ENCODE data around the gene SEC16A.

SEC16A gene

DNA sequence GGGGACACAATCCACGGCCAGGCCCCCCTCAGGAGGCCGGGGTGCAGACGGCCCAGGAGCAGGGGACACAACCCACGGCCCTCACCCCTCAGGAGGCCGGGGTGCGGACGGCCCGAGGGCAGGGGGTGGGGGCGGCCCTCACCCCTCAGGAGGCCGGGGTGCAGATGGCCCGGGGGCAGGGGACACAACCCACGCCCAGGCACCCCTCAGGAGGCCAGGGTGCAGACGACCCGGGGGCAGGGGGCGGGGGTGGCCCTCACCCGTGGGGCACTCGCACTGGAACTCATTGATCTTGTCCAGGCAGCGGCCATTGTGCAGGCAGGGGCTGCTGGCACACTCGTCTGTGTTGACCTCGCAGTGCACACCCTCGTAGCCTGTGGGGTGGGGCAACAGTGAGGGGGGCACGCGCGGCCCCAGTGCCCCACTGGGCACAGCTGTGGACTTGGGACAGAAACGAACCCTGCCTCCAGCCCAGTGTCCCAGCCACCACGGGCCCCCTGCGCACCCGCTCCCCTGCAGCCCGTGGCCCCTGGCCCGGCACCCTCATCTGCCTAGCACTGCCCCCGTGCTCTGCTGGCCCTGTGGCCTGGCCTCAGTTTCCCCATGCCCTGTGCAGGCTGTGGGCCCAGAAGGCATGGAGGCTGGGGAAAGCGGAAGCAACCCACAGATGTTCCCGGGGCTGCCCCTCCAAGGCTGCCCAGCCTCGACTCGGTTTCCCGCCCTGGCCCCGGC, 34.3 kb upstream of the SEC16A start:
- DNase-seq = no peak

DNA sequence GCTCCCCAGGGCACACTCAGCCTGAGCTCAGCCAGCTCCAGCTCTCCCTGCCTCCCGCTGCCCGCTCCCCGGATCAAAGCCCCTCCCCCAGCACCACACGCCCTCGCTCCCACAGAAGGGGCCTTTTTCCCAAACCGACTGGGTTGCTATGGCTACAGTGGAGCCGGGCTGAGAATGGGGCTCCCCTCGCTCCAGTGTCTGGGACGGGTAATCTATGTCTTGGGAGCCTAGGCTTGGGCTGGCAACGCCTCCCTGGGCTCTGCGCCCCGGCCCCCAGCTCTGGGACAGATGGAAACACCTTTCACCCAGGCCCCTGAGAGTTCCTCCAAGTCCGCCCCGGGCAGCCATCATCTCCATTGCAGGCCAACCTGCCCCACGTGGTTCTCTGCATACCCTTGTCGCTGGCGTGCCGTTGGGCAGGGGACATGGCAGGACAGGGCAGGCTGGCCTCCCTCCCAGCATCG, 33.4 kb upstream of the SEC16A start:
- no peak for DNase-seq

DNA sequence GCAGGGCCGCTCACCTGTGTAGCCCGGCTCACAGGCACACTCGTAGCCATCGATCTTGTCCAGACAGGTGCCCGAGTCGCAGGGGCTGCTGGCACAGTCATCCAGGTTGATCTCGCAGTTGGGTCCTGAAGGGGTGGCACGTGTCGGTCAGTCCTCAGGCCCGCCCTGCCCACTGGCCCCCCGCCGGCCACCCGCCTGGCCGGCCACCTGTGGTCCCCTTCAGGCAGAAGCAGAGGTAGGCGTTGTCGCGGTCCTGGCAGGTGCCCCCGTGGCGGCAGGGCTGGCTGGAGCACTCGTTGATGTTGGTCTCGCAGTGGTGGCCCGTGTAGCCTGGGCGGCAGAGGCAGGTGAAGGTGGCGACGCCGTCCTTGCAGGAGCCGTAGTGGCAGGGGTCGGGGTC, 32.4 kb upstream of the SEC16A start:
- DNase-seq = no peak

DNA sequence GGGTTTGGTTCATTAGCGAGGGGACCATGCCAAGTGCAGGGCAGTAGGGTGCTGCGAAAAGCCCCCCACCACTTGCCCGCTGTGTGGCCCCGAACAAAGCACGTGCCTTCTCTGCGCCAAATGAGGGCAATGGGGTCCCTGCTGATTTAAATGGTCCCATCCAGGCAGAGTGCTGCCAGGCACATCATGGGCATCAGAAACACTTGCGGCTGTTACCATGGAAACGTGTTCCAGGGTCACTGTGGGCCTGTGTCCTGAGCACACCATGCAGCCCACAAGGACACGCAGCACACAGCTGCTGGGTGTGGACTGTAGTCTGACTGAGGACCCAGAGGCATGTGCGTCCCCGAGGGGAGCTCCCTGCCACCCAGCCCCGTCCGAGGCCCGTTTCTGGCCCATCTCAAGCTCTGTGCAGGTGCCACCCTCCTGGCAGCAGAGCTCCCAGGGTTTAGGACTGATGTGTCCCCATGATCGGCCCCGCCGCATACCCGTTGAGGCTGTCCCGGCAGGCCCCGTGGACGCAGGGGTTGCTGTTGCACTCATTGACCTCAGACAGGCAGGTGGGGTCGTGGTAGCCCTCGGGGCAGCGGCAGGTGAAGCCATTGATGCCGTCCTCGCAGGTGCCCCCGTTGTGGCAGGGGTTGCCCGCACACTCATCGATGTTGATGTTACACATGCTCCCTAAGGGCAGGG, 31.3 kb upstream of the SEC16A start:
- no peak for DNase-seq

DNA sequence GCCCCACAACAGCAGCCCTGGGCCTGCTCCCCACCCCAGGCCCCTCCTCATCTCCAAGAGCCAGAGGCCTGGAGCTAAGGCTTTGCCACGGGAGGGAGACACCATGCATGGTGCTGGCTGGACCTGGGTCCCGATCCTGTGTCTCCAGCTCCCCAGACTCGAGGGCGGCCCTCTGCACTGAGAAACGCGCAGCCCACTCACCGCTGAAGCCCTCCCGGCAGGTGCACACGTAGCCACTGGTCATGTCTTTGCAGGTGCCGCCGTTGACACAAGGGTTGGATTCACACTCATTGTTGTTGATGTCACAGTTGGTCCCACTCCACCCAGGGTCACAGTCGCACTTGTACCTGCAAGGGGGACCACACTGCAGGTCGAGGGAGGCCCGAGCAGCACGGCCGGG, 30.4 kb upstream of the SEC16A start:
- DNase-seq = no peak

DNA sequence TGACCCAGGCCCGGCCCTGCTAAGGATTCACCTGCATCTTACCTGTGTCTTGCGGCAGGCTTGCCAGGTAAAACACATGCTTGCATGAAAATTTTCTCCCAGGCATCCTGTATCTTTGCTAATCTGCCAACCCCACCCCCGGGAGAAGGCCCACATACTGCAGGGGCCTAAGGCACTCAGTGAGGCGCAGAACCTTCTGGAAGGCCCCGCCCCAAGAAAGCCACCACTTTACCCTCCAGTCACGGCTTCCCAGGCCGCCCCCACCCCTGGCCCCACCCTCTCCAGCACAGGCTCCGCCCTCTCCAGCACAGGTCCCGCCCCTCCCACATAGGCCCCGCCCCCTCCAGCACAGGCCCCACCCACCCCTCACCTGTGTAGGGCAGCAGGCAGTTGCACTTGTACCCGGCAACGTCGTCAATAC, 29.8 kb upstream of the SEC16A start:
- no peak for DNase-seq

DNA sequence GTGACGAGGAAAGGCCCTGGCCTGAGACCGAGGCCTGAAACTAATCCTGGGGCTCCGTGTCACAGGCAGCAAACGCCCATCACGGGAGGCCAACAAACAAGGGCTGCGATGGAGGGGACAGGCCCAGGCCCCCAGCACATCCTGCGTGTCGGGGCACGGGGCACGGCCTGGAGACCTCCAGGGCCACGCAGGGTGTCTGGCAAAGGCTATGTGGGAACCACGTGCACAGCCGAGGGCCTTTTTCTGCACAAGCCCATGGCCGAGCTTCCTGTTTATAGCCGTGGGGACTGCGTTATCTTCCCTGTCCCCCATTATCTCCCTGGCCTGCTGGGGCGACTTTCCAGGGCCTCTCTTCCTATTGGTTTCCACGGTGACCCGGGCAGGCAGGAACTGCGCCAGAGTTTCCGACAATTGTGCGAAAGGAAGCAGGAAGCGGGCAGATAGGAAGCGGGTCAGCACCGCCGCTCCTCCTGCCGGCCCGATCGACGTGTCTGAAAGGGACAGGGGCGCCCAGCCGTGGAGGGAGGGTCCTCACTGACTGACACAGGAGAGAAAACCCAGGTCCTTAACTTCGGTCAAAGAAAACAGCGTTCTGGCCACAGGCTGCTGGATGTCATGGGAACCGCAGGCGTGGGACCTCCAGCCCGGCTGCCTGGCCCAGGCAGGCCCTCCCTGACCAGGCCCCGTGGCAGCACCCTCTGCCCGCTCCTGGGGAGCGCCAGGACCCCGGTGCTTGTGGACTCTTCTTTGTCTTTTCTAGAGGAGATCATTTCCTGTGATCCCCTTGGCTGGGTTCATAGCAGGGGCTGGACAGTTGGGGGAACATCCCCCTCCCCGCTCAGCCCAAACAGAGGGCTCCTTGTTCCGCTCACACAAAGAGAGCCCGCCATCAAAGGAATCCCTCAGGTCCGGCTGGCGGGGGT, 29.1 kb upstream of the SEC16A start:
- DNase-seq = no peak

DNA sequence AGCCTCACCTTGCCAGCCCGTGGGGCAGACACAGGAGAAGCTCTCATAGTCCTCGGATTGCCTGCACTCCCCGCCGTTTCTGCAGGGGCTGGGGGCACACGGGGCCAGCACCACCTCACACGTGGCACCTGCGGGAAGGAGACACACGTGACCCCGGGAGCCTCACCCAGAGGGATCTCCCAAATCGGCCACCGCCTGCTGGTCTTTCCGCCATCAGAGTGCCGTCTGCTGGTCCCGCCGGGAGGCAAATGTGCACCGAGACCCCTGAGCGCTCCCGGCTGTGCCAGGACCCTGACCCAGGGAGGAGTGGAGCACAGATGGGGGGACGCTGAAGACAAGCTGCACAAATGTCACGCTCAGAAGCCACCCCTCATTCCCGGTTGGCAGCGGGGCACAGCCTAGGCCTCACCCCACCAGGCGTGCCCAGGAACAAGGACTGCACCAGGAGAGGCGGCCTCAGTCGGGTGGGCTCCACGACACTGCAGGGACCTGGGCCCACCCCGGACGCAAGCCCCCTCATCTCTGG, 28.4 kb upstream of the SEC16A start:
- no peak for DNase-seq

DNA sequence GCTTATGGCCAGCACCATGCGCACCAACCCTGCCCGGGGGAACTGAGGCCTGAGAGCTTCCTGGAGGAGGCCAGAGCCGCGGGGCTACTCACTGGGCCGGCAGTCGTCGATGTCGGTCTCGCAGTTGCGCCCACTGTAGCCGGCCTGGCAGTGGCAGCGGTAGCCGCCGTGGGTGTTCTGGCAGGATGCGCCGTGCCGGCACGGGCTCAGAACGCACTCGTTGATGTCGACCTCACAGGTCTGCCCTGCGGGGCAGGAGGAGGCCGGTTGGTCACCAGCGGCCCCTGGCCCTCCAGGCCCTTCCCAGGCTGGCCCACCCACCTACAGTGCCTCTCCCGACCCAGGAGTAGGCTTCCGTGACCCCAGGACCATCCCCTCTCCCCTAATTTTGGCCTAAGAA, 27.7 kb upstream of the SEC16A start:
- no peak for DNase-seq

DNA sequence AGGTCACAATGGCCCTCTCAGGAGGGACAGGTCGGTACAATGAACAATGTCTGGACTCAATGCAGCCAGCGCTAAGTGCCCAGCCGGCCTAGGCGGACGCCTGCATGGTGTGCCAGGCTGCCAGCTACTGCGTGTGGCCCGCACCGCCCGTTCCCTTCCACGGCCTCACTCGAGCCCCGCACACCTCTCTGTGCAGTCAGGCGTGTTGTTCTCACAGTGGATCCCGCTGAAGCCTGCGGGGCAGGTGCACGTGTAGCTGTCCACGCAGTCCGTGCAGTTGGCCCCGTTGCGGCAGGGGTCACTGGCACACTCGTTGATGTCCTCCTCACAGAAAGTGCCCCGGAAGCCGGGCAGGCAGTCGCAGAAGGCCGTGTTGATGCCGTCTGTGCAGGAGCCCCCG, 26.7 kb upstream of the SEC16A start:
- no peak for DNase-seq

DNA sequence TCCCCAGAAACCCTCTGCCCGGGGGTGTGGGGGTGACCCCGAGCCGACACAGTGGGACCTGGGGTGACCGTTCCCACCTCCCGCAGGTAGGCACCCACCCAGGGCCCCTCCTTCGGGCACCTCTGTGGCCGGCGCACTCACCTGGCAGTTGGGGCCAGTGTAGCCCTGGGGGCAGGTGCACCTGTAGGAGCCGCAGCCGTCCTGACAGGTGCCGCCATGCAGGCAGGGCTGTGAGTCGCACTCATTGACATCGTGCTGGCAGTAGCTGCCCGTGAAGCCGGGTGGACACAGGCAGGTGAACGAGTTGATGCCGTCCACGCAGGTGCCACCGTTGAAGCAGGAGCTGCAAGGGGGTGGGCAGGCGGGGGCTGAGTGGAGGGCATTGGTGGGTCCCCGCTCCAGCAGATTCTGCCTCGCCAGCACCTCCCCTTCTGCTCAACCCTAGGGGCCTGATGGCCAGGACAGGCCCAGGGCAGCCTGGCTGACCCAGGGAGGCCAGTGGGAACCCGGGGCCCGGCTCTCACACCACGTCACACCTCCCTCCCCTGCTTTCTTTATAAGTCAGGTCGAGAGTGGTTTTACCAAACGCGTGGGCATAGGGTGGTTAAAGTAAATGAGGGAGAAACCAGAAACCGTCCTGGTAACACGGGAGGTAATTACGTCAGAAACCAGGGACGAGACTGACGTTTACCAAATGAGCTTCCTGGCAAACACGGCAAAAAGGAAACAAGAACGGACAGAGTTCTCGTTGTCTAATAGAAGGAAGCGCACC, 26.1 kb upstream of the SEC16A start:
- no peak for DNase-seq

DNA sequence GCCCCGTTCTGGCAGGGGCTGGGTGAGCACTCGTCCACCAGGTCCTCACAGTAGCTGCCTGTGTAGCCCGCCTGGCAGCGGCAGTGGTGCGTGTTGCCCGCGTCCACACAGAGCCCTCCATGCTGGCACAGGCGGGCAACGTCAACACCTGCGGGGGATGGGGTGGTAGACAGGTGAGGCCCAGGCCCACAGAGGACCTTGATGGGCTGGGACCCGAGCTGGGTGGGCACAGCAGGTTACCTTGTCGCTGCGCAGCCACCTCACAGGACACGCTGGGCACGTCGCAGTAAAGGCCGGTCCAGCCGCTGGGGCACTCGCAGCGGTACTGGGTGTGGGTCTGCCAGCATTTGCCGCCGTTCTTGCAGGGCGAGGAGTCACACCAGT, 25.1 kb upstream of the SEC16A start:
- DNase-seq = no peak

DNA sequence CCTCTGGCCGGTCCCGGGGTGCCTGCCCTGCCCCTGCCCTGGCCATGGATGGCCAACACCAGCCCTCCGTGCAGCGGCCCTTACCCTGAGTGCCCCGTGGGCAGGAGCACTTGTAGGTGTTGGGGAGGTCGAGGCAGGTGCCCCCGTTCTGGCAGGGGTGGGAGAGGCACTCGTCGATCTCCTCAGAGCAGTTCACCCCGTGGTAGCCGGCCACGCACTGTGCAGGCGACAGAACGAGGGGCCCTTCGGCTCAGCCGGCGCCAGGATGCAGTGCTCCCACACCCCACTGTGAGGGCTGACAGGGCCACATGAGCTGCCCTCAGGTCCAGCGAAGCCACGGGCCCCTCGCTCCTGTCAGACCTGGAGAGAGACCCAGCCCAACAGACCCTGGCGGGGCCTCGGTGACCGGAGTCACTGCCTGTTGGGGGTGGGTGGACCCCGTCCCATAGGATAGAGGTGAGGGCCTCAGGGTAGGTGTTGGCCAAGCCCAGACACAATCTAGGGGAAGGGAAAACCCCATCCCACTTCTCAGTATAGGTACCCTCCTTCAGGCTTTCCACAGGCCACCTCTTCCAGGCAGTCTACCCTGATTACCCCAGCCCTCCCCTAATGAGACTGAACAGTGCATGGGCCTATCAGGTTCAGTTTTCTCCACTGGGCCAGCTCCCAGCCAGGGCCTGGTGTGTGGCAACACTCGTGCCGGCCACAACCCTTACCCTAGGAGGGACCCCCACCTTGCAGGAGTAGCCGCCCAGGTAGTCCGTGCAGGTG, 24.6 kb upstream of the SEC16A start:
- no peak for DNase-seq

DNA sequence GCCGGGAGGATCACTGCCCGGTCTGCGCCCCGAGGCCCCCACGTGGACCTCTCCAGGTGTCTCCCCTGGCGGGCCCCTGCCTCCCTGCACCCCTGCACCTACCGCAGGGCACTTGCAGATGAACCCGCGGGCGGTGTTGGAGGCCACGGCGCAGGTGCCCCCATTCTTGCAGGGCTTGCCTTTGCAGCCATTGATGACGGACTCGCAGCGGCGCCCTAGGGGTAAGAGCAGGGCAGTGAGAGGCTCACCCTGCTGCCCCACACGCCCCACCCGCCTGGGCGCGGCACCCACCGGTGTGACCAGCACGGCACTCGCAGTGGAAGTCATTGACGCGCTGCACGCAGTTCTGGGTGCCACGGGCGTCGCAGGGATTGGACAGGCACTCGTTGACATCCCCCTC, 23.6 kb upstream of the SEC16A start:
- DNase-seq = no peak

DNA sequence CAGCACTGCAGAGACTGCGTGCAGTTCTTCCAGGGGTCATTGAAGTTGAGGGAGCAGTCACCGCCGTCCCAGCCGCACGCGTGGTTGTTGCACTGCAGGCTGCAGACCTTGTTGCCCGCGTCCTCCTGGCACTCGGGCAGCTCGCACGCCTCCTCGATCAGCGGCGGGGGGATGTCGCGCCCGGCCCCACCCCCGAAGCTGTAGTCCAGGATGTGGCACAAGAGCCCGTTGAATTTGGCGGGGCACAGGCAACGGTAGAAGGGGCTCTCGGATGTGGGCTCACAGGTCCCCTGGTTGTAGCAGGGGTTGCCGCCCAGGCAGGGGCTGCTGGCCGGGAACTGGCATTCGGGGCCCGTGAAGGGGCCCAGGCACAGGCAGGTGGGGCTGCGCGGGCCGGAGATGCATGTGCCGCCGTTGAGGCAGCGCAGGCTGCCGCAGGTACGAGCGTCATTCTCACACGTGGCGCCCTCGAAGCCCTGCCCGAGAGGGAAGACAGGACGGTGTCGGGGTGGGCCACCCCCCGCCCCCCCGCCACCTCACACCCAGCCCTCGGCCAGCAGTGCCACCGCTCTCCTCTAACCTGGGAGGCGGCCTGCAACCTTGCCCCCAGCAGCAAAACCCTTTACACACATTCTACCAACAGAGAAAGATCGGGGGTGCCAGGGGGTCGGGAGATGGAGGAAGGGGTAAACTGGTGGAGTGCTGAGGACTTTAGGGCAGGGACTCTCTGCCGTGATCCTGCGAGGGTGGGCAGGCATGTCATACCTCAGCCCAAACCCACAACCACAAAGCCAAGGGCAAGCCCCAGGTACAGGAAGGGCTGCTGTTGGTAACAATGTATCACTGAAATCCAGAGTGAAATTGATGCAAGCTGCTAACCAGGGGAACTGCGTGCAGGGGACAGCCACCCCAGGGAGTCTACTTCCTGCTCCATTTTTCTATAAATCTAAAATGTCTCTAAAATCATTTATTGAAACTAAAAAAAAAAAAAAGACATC, 22.9 kb upstream of the SEC16A start:
- DNase-seq = no peak

DNA sequence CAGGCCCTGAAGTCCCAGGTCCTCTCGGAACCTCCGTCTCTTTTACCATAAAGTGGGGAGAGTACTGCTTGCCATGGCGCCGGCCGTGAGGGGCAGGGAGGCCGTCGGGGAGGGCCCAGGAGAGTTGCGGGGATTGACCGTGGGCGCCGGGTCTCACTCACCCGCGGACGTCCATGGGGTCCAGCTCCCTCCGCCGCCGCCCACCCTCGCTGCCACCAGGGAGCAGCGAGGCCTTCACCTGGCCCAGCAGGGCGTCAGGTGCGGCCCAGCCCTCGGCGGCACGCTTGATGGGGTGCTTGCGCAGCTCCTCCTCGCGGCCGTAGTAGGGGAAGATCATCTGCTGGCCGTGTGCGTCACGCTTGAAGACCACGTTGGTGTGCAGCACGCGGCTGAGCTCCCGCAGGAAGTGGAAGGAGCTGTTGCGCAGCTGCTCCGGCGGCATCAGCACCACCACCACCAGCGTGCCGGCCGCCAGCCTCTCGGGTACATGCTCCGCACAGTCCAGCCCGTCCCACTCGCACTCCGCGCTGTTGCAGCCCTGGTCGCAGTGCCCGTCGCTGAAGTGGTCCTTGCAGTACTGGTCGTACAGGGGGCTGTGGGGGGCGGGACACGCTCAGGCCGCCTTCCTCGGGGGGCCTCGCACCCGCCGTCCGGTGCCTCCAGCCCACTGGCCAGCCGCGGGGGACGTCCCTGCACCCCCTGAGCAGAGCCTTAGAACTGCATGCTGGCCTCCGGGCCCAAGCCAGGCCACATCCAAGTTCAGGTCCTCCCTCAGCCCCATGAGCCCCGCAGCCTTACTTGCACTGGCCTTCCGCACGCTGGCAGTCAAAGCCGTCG, 21.9 kb upstream of the SEC16A start:
- DNase-seq = no peak

DNA sequence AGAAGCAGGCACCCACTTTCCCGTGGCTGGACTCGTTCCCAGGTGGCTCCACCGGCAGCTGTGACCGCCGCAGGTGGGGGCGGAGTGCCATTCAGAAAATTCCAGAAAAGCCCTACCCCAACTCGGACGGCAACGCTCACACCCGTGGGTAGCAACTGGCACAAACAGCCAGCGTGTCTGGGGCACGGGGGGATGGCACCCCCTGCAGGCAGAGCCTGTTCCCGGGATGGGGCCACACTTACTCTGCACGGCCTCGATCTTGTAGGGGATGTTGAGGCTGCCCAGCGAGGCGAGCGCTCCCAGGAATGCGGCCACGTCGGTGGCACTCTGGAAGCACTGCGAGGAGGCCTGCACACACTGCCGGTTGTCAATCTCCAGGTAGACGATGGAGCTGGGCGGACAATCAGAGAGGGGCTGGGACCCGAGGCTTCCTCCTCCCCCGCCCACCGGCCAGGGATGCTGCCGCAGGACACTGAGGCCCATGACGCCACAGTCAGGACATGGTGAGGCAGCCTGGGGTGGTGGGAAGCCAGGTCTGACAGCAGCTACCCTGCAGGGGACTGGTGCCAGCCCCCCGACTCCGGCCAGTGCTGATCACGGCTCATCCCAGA, 20.2 kb upstream of the SEC16A start:
- no peak for DNase-seq

DNA sequence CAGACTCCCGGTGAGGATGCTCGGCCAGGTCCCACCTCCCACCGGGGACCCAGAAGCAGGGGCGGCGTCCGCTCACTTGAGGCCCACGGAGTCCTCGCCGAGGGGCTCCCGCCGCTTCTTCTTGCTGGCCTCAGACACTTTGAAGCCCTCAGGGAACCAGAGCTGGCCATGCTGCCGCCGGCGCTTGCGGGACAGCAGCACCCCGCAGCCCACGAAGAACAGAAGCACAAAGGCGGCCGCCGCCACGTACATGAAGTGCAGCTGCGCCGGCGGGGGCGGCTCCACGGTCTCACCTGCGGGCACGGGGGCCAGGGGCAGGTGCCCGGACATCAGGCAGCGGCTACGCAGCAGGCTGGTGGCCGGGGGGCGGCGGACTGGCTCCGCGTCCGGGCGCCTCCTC, 19.4 kb upstream of the SEC16A start:
- no peak for DNase-seq

DNA sequence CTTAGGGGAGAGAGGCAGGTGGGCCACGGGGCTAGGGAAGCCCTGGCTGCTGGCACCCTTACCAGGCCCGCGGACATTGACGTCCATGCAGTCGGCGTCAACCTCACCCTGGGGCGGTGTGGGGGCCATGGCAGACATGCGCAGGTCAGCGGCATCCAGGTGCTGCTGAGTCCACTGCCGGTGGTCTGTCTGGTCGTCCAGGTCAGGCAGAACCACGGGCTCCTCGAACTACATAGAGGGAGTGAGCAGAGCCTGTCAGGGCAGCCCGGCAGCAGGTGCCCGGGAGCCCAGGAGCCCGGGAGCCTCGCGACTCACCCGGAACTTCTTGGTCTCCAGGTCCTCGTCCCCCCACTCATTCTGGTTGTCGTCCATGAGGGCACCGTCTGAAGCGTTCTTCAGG, 18.8 kb upstream of the SEC16A start:
- DNase-seq = no peak

Measured in HCEC 1CT (cell line).